GM20000 (cell line): ENCODE data around the gene AHRR.

ENCODE experiments used
- DNase-seq: peaks from one replicate; pipeline ENCODE4 v3.0.0; 2012; ENCODE audit warnings: low spot score
- CTCF ChIP-seq: IDR thresholded peaks from 2 replicates; pipeline ENCODE4 v1.5.1; 2012; ENCODE audit warnings: mild to moderate bottlenecking, control low read depth; ENCODE audit errors: extremely low read depth, missing control alignments

The AHRR gene

DNA sequence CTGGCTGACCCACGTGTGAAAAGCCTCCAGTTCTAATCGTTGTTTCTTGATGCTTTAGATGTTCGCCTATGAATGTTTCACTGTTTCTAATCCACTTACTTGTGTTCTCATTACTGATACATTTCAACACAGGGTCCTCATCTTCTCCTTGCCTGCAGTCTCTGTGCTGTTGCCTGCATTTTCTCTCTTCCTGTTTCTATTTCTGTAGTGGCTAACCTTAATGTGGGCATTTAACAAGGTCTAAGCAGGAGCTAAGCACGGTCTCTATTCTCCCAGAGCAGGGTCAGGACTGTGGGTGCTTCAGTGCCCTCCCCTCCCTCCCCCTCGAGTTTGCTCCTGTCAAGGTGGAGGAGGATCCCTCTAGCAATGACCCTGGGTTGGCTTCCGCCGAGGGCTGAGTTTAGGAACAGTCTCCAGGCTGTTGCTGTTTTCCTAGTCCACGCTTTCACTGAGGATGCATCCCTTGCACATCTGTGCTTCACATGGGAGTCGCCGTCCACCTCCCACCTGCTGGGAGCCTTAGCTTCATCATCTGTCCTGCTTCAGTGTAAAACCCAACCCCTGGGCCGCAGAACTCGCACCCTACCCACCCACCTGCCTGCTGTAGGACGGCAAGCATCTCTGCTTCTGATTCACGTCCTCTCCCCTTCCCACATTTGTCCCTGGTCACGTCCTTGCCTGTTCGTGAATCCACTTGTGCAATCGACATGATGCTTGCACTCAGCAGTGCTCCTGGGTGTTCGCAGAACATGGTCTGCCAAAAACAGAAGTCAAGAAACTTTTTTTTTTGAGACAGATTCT, 119.1 kb downstream of the AHRR start:
- TF ChIP-seq CTCF = no peak
- no peak for DNase-seq

DNA sequence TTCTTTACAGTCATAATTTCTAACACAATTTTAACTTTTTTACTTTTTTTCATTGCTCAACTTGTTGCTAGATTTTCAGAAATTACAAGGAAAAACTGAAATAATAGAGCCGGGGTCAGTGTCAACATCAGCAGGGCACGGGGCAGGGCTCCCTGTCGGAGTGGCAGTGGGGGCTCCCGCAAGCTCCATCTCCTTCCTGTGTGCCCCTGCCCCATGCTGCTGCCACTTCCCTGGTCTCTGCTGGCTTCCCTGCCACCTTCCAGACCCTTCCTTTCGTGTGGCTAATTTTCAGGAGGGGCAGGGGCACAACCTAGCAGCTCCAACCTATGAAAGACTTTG, 120.5 kb downstream of the AHRR start:
- no peak for DNase-seq
- TF ChIP-seq CTCF = no peak

DNA sequence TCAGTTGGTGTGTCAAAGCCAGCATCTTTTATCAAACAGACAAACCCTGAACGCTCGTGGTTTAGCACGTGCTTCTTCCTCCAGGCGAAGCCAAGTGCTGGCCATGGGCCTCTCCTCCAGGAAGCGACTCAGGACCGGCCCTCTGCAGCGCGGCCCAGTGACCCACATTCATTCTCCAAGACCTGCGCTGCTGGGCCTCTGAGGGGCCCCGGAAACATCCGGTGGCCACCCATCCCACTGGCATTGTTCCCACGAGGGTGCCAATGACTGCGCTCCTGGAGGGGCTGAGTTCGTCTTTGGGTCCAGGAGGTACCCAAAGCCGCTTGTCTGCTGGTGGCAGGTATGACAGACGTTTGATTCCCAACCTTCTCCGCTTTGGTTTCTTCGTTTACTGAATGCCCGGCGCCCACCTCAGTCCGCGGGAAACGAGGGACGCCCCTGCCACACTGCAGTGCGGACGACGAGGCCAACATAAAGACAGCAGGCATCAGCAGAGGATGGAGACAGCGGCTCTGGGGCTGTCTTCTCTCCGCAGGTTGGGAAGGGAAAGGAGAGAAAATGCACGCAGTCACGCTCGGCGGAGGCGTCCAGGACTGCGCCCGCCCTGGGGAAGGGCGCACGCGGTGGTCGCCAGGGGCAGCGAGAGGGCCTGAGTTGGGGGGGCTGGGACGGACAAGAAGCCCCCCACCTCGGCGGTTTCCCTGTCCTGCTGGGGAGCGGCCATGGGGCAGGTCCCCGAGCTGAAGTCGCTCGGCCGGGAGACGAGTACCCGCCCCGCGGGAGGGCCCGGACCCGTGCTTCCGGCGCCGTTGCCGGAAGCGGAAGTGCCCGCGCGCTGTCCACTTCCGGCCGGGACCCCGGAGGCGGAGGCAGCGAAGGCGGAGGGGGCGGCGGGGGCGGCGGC, 121.1 kb downstream of the AHRR start, which contains the start of gene EXOC3:
TSS of gene EXOC3 (plus strand) at position 842 of the 904 bp plus-strand sequence. CDS start 3,030 bp downstream, outside the sequence.
- DNase-seq = peak; percentile 97
- no peak for TF ChIP-seq CTCF

DNA sequence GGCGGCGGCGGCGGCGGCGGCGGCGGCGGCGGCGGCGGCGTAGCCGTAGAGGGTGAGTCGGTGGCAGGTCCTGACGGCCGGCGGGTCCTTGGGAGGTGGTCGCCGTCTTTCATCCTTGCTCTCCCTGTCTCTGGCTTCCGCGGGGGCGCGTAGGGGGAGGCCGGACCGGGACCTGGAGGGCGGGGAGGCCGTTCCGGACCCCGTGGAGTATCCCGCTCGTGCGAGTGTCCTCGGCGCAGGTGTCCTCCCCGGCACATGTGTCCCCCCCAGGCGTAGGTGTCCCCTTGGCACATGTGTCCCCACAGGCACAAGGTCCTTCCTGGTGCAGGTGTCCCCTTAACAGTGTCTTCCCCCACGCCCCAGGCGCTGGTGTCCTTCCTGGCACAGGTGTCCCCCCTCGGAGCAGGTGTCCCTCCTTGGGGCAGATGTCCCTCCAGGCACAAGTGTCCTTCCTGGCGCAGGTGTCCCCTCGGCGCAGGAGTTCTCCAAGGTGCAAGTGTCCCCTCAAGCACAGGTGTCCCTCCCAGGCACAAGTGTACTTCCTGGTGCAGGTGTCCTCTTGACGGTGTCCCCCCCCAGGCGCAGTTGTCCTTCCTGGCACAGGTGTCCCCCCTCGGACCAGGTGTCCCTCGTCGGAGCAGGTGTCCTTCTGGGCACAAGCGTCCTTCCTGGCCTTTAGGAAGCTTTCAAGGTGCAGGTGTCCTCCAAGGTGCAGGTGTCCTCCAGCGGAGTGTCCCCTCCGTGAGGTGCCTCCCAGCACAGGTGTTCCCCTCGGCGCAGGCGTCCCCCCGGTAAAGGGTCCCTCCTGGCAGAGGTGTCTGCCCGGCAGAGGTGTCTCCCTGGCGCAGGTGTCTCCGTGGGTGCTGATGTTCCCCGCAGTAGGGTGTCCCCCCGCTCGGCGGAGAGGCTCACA, 122.0 kb downstream of the AHRR start:
- no peak for TF ChIP-seq CTCF
- peak; percentile 59 for DNase-seq

GRCh38 chr5:444226-444625, 122.7 kb downstream of the AHRR start:
- TF ChIP-seq CTCF = no peak
- DNase-seq = no peak

- no peak for DNase-seq
- TF ChIP-seq CTCF = no peak
These were observed 124.1 kb downstream of the AHRR start for GRCh38 chr5:445591-445990.
